ENCODE data around the gene TRABD2A. TPM values are rescaled to one million over a fixed set of nuclear protein-coding genes. Genes with fewer than 3 reads are reported as not detected.

The TRABD2A gene
- polyA plus RNA-seq, 4 donors: 2.0 to 35.5 (median 14.1) TPM

DNA sequence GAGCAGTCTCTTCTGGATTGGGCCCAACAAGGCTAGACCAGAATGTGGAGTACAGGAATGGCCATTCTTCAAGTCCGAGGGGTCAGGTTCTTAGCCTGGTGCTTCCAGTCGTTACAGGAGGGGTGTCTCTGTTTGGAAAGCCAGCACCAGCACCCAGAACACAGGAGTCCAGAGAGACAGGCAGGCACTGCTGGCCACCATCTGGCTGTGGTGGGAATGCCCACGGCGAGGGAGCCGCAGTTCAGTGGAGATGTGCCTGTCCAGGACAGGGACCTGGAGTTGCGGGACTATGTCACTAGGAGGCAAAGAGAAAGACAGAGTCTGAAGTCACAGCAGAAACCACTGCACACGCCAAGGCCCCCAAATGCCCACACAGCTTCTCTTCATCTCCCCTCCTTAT lies 59.1 kb downstream of the TRABD2A start:
- WGBS, 3 donors: 94 to 97% (median 96%) methylated on average over 7 of the region's 7 CpGs
- H3K27me3 ChIP-seq (ENCODE audit: control insufficient read depth in 3 of 3, insufficient read depth in 3 of 3, low read length in 3 of 3): no peaks in the 10 kb centered on the region
- H3K4me1 ChIP-seq (ENCODE audit: control insufficient read depth in 3 of 3, insufficient read depth in 2 of 3, low read depth in 1 of 3, low read length in 2 of 3): no peaks in the 10 kb centered on the region
- H3K27ac ChIP-seq (ENCODE audit: low read depth in 1 of 3, low read length in 2 of 3): no peak overlapping the region
- H3K4me3 ChIP-seq (ENCODE audit: low read depth in 1 of 3, low read length in 3 of 3): no peak overlapping the region
- H3K36me3 ChIP-seq (ENCODE audit: control insufficient read depth in 3 of 3, insufficient read depth in 2 of 3, low read depth in 1 of 3, low read length in 3 of 3): peaks cover 0 to 13% (median 0%) of the 10 kb centered on the region in 3 donors
- DNase-seq (no peak), FAIRE-seq (no peak)
- H3K9me3 ChIP-seq (ENCODE audit: control insufficient read depth in 2 of 2, insufficient read depth in 1 of 2, low read depth in 1 of 2, low read length in 1 of 2): no peaks in the 10 kb centered on the region

DNA sequence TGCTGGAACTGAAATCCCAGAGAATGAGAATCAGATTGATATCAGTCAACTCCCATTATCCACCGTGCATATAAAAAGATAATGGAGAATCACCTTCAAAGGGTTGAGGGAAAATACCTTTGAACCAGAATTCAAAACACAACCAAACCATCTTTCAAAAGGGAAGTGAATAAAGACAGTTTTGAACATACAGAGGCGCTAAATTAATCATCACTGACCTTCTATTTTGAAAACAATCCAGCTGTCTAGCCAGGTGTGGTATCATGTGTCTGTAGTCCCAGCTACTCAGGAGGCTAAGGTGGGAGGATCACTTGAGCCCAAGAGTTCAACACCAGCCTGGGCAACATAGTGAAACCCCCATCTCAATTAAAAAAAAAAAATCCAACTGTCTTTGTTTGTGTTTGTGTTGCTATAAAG lies 63.6 kb downstream of the TRABD2A start:
- Histone ChIP-seq H3K9me3 (ENCODE audit: control insufficient read depth in 2 of 2, insufficient read depth in 1 of 2, low read depth in 1 of 2, low read length in 1 of 2) (no peaks in the 10 kb centered on the region), H3K36me3 (ENCODE audit: control insufficient read depth in 3 of 3, insufficient read depth in 2 of 3, low read depth in 1 of 3, low read length in 3 of 3) (peaks cover 0 to 9% (median 0%) of the 10 kb centered on the region in 3 donors), H3K4me3 (ENCODE audit: low read depth in 1 of 3, low read length in 3 of 3) (no peak overlapping the region), H3K27ac (ENCODE audit: low read depth in 1 of 3, low read length in 2 of 3) (no peak overlapping the region), H3K27me3 (ENCODE audit: control insufficient read depth in 3 of 3, insufficient read depth in 3 of 3, low read length in 3 of 3) (no peaks in the 10 kb centered on the region), H3K4me1 (ENCODE audit: control insufficient read depth in 3 of 3, insufficient read depth in 2 of 3, low read depth in 1 of 3, low read length in 2 of 3) (no peaks in the 10 kb centered on the region)
- 66 to 76% (median 76%) methylated on average over 2 of the region's 2 CpGs for WGBS, 3 donors
- no peak for FAIRE-seq
- no peak for DNase-seq

DNA sequence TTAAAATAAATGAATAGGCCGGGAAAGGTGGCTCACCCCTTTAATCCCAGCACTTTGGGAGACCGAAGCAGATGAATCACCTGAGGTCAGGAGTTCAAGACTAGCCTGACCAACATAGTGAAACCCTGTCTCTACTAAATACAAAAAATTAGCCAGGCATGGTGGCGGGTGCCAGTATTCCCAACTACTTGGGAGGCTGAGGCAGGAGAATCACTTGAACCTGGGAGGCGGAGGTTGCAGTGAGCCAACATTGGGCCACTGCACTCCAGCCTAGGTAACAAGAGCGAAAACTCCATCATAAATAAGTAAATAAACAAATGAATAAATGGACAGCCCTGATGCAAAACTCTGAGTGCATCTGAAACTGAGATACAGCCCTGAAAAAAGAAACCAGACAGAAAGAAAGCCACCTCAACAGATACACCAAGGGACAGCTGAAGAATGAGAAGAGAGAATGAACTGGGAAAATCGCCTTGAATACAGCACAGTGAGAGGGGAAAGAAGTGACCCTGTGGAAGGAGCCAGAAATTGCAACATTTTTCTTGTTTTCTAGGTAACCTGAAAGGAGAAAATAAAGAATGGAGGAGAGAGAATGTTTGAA lies 64.4 kb downstream of the TRABD2A start:
- FAIRE-seq (no peak), DNase-seq (no peak)
- H3K36me3 ChIP-seq (ENCODE audit: control insufficient read depth in 3 of 3, insufficient read depth in 2 of 3, low read depth in 1 of 3, low read length in 3 of 3): peaks cover 0 to 8% (median 0%) of the 10 kb centered on the region in 3 donors
- H3K27me3 ChIP-seq (ENCODE audit: control insufficient read depth in 3 of 3, insufficient read depth in 3 of 3, low read length in 3 of 3): no peaks in the 10 kb centered on the region
- H3K9me3 ChIP-seq (ENCODE audit: control insufficient read depth in 2 of 2, insufficient read depth in 1 of 2, low read depth in 1 of 2, low read length in 1 of 2): no peaks in the 10 kb centered on the region
- H3K4me1 ChIP-seq (ENCODE audit: control insufficient read depth in 3 of 3, insufficient read depth in 2 of 3, low read depth in 1 of 3, low read length in 2 of 3): no peaks in the 10 kb centered on the region
- 88 to 94% (median 92%) methylated on average over 6 of the region's 6 CpGs for WGBS, 3 donors
- no peak overlapping the region for H3K27ac ChIP-seq (ENCODE audit: low read depth in 1 of 3, low read length in 2 of 3)
- no peak overlapping the region for H3K4me3 ChIP-seq (ENCODE audit: low read depth in 1 of 3, low read length in 3 of 3)

DNA sequence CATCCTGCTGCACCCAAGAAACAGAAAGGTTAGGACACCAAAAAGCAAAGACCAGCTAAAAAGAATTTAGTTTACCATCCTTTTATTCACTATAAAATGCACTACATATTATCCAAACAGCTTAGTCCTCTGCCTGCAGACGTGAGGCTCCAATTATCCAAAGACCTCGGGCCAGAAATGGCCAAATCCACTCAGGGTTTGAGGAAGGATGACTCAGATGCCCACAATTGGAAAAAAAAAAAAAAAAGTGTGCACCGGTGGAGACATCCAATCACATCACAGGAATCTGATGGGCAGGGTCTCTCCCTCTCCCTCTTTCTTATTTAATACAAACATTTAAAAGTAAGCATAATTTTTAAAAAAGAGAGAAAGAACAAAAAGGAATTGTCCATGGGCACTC lies 65.7 kb downstream of the TRABD2A start:
- FAIRE-seq: no peak
- WGBS, 3 donors: 60 to 87% (median 82%) methylated on average over 3 of the region's 3 CpGs

DNA sequence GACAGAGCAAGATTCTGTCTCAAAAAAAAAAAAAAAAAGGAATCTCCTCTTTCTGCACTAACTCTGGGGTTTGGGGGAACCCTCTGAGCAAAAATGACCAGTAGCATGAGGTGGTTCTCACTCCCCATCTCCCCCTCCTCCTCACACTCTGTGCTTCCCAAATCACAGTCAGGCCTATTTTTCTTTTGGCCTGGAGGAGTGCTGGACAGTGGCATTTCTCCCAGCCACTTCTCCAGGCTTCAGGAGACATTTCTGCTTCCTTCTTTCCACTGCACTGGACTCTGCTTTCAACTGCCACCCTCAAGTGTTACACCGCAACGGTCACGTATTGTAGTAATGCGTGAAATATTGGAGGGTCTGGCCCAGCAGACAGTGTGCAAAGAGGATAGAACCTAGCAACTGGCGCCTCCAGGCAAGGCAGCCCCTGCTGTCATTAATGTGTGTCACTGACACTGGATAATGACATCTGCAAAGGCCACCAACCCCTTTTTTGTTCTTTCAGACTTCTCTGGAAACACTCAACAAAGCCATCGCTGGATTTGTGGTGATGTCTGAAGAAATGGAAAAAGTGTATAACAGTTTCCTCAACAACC lies 68.9 kb downstream of the TRABD2A start:
- Histone ChIP-seq H3K27me3 (ENCODE audit: control insufficient read depth in 3 of 3, insufficient read depth in 3 of 3, low read length in 3 of 3) (no peaks in the 10 kb centered on the region), H3K27ac (ENCODE audit: low read depth in 1 of 3, low read length in 2 of 3) (no peak overlapping the region), H3K4me1 (ENCODE audit: control insufficient read depth in 3 of 3, insufficient read depth in 2 of 3, low read depth in 1 of 3, low read length in 2 of 3) (no peaks in the 10 kb centered on the region), H3K4me3 (ENCODE audit: low read depth in 1 of 3, low read length in 3 of 3) (no peak overlapping the region), H3K9me3 (ENCODE audit: control insufficient read depth in 2 of 2, insufficient read depth in 1 of 2, low read depth in 1 of 2, low read length in 1 of 2) (no peaks in the 10 kb centered on the region), H3K36me3 (ENCODE audit: control insufficient read depth in 3 of 3, insufficient read depth in 2 of 3, low read depth in 1 of 3, low read length in 3 of 3) (peaks cover 0 to 5% (median 0%) of the 10 kb centered on the region in 3 donors)
- FAIRE-seq (no peak), DNase-seq (no peak)
- WGBS, 3 donors: 95 to 97% (median 96%) methylated on average over 6 of the region's 6 CpGs

More for the DNA sequence above, 65.7 kb downstream of the TRABD2A start:
- H3K4me3 ChIP-seq (ENCODE audit: low read depth in 1 of 3, low read length in 3 of 3): no peak overlapping the region
- H3K4me1 ChIP-seq (ENCODE audit: control insufficient read depth in 3 of 3, insufficient read depth in 2 of 3, low read depth in 1 of 3, low read length in 2 of 3): no peaks in the 10 kb centered on the region
- no peaks in the 10 kb centered on the region for H3K9me3 ChIP-seq (ENCODE audit: control insufficient read depth in 2 of 2, insufficient read depth in 1 of 2, low read depth in 1 of 2, low read length in 1 of 2)
- no peaks in the 10 kb centered on the region for H3K27me3 ChIP-seq (ENCODE audit: control insufficient read depth in 3 of 3, insufficient read depth in 3 of 3, low read length in 3 of 3)
- no peak overlapping the region for H3K27ac ChIP-seq (ENCODE audit: low read depth in 1 of 3, low read length in 2 of 3)
- no peak for DNase-seq
- H3K36me3 ChIP-seq (ENCODE audit: control insufficient read depth in 3 of 3, insufficient read depth in 2 of 3, low read depth in 1 of 3, low read length in 3 of 3): peaks cover 0 to 5% (median 0%) of the 10 kb centered on the region in 3 donors

DNA sequence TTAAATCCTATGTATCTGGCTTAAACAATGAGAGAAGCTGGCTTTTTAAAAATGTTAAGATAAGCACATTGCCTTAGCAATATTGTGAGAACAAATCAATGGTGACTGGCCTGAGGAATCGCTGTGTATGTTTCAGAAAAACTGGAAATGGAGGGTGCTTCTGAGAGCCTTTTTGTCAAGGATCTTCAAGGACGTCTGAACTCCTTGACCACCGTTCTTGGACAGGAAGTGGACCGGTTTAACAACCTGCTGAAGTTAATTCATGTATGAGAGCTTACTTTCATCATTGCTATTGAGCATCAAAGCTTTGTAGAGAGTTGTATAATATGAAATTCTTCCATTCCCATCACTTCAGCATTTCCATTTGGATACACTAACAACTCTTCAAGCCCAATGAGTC lies 72.6 kb downstream of the TRABD2A start:
- no peak for FAIRE-seq
- Histone ChIP-seq H3K36me3 (ENCODE audit: control insufficient read depth in 3 of 3, insufficient read depth in 2 of 3, low read depth in 1 of 3, low read length in 3 of 3) (peaks cover 0 to 3% (median 0%) of the 10 kb centered on the region in 3 donors), H3K9me3 (ENCODE audit: control insufficient read depth in 2 of 2, insufficient read depth in 1 of 2, low read depth in 1 of 2, low read length in 1 of 2) (no peaks in the 10 kb centered on the region), H3K4me3 (ENCODE audit: low read depth in 1 of 3, low read length in 3 of 3) (no peak overlapping the region), H3K27ac (ENCODE audit: low read depth in 1 of 3, low read length in 2 of 3) (no peak overlapping the region), H3K4me1 (ENCODE audit: control insufficient read depth in 3 of 3, insufficient read depth in 2 of 3, low read depth in 1 of 3, low read length in 2 of 3) (no peaks in the 10 kb centered on the region), H3K27me3 (ENCODE audit: control insufficient read depth in 3 of 3, insufficient read depth in 3 of 3, low read length in 3 of 3) (no peaks in the 10 kb centered on the region)
- no peak for DNase-seq
- WGBS, 3 donors: 73 to 94% (median 75%) methylated on average over 4 of the region's 4 CpGs

DNA sequence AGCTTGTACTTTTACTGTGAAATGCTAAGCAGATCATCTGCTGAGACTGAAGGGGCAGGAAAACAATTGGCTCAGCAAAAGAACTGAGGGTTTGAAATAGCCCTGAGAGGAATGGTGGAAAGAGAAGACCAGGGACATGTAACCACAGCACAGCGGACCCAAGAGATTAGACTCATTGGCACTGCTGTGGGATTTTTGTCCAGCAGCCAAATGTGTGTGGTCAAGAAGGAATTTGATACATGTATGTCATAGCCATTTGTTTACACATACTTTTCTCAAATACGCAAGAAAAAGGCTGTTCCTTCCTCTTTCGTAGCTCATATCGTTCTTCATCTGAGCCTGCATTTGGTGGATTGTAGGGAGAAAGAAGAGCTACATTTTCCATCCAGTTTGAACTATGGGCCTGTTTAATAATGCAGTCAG lies 73.8 kb downstream of the TRABD2A start:
- Histone ChIP-seq H3K9me3 (ENCODE audit: control insufficient read depth in 2 of 2, insufficient read depth in 1 of 2, low read depth in 1 of 2, low read length in 1 of 2) (peaks cover 0 to under 1% of the 10 kb centered on the region in 2 donors), H3K36me3 (ENCODE audit: control insufficient read depth in 3 of 3, insufficient read depth in 2 of 3, low read depth in 1 of 3, low read length in 3 of 3) (peaks cover 0 to 3% (median 0%) of the 10 kb centered on the region in 3 donors), H3K4me1 (ENCODE audit: control insufficient read depth in 3 of 3, insufficient read depth in 2 of 3, low read depth in 1 of 3, low read length in 2 of 3) (no peaks in the 10 kb centered on the region), H3K27ac (ENCODE audit: low read depth in 1 of 3, low read length in 2 of 3) (peak overlapping the region in 2 of 3 donors; percentile 18 to 34), H3K4me3 (ENCODE audit: low read depth in 1 of 3, low read length in 3 of 3) (no peak overlapping the region), H3K27me3 (ENCODE audit: control insufficient read depth in 3 of 3, insufficient read depth in 3 of 3, low read length in 3 of 3) (no peaks in the 10 kb centered on the region)
- WGBS, 3 donors: 64 to 90% (median 86%) methylated on average over 4 of the region's 4 CpGs
- FAIRE-seq (no peak), DNase-seq (peak in 1 of 2 donors; percentile 29)

DNA sequence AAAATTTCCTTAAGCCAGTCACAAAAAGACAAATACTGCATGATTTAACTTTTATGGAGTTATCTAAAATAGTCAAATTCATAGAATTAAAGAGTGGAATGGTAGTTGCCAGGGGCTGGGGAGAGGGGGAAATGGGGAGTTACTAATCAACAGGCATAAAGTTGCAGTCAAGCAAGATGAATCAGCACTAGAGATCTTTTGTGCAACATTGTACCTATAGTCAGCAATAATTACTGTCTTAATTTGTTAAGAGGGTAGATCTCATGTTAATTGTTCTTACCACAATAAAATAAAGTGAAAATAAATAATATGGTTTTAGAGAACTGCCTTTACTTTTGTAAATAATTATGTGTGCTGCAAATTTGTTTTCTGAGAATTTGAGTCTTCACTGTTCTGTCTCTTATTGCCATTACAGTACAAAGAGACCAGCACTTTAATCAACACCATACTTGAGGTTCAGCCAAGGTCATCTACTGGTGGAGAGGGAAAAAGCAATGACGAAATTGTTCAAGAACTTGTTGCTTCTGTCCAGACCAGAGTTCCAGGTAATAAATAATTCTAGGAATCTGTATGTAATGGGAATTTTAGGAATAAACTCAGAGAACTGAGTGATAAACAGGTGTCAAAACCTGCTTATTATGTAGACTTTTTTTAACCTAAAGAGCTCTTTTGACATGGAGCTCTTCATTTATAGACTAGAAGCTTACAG lies 75.5 kb downstream of the TRABD2A start:
- Histone ChIP-seq H3K9me3 (ENCODE audit: control insufficient read depth in 2 of 2, insufficient read depth in 1 of 2, low read depth in 1 of 2, low read length in 1 of 2) (peaks cover 0 to 7% of the 10 kb centered on the region in 2 donors), H3K4me3 (ENCODE audit: low read depth in 1 of 3, low read length in 3 of 3) (no peak overlapping the region), H3K27ac (ENCODE audit: low read depth in 1 of 3, low read length in 2 of 3) (no peak overlapping the region), H3K4me1 (ENCODE audit: control insufficient read depth in 3 of 3, insufficient read depth in 2 of 3, low read depth in 1 of 3, low read length in 2 of 3) (no peaks in the 10 kb centered on the region), H3K36me3 (ENCODE audit: control insufficient read depth in 3 of 3, insufficient read depth in 2 of 3, low read depth in 1 of 3, low read length in 3 of 3) (no peaks in the 10 kb centered on the region), H3K27me3 (ENCODE audit: control insufficient read depth in 3 of 3, insufficient read depth in 3 of 3, low read length in 3 of 3) (no peaks in the 10 kb centered on the region)
- DNase-seq: no peak
- 64 to 74% (median 72%) methylated on average over 1 of the region's 1 CpG for WGBS, 3 donors
- FAIRE-seq: no peak
